ENCODE data around the gene RNF220.

The RNF220 gene

GRCh38 chr1:44641126-44642102 is 236.4 kb downstream of the RNF220 start:
- no peak for DNase-seq

DNA sequence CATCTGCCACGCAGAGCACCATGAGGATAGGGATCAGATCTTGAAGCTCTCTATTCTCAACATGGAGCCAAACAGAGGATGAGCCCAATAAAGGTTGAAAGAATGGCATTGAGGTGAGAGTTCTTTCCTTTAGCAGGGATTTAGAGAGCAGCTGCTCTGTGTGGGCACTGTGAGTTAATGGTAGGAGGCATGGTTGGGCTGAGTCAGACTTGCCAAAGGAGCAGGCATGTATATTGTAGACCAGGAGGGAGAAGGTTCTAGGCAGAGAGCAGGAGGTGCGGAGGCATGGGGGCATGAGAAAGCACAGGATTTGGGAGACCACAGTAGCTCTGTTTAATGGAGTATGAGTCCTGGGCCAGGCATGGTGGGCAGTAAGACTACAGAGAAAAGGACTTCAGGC is 237.2 kb downstream of the RNF220 start:
- DNase-seq = no peak

DNA sequence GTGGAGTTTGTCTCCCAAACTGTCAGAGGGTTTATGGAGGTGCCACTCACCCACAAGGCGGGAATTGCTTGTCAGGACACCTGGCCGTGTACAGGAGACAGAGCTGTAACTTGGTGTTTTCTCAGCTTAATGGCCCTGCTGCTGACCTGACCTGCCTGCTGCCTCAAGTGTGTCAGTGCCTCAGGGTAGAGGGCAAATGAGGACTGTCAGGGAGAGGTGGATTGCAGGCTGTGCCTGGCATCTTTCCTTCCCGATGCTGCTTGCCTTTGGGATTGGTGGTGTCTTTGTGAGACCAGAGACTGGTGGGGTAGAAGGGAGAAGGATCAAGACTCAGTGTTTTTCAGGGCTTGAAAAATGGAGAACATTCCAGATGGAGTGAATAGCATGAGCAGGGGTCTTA is 237.9 kb downstream of the RNF220 start:
- no peak for DNase-seq

- DNase-seq = no peak
Measured at GRCh38 chr1:44643721-44644334, 238.8 kb downstream of the RNF220 start.

DNA sequence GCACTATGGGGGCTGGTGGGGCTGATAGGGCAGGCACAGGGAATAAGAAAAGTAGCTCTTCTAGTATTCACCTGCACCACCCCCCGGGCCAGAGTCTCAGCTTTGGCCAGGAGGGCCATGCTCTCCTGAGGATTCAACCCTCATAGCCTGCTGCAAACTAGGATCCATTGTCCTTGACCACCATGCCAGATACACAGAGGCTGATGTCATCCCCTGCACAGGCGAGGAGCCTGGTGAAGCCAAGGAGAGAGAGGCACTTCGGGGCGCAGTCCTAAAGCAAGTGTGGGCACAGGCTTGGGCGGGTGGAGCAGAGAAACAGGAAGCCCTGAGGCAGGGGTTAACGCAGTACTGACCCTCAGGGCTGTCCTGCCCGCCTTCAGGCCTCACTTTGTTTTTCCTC is 239.8 kb downstream of the RNF220 start:
- DNase-seq = no peak

GRCh38 chr1:44645476-44646244 is 240.6 kb downstream of the RNF220 start:
- DNase-seq = no peak

DNA sequence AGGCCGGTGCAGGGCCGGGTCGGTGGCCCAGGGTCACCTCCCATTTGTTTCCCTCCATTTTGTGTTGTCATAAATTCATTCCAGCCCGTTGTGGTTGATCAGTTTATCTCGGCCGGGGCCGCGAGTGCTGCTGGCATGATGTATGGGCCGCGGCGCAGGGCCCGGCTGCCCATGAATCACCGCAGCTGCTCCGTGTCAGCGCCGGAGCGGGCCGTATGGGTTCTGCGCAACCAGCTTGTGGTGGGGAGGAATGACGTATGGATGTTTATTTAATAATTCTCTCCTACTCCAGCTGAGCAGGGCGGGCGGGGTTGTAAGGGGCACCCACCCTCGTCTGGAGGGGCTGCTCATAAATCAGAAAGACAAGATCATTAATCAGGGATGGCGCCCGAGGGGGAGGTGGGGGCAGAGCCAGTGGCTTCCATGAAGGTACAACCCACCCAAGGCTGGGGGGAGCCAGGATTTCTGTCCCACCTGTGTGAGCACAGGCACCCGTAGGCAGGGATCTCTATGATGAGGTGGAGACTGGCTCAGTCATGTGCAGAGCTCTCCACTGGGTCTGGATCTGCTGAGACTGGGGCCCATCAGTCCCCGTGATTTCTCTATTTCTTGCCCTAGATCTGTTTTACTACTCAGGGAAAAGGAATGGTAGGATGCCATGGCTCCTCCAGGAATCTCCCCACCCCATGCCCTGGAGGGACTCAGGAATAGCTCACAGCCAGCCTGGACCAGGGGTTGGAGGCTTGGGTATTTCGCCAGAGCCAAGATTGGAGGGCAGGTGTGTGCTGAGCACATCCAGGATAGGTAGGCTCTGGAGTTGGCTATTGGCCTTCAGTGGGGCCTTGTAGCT is 241.4 kb downstream of the RNF220 start:
- DNase-seq = no peak

GRCh38 chr1:44647896-44648295 is 242.8 kb downstream of the RNF220 start:
- DNase-seq = no peak

DNA sequence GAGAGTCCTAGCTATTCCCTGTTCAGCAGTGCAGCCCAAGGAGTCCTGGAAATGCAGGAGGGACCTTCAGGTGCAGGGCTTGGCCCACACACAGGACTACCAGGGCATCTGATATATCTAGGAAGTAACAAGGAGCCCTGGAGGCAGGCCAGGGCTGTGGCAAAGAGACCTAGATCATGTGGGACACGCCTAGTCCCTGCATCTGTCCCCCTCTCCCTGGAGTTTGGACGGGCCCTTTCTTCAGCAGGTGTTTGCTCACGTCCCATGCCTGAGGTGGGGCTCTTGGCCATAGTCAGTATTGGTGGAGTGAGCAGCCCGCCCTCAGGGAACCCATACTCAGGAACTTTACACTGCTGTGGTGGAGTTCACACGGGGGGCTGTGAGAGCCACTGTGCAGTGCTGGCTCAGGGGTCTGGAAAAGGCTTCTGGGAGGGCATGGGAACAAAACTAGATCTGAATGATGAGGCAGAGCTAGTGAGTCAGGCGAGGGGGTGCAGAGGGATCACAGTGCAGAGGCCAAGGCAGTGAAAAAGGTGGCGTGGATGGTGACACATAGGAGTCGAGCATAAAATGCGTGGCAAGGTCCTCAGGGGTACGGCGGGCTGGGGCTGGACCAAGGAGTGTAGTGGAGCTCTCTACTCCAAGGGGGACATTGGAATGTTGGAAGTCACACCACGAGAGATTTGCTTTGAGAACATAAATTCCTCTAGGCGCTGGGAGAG is 243.6 kb downstream of the RNF220 start:
- DNase-seq = no peak

GRCh38 chr1:44649788-44650158 is 244.7 kb downstream of the RNF220 start:
- DNase-seq = no peak

DNA sequence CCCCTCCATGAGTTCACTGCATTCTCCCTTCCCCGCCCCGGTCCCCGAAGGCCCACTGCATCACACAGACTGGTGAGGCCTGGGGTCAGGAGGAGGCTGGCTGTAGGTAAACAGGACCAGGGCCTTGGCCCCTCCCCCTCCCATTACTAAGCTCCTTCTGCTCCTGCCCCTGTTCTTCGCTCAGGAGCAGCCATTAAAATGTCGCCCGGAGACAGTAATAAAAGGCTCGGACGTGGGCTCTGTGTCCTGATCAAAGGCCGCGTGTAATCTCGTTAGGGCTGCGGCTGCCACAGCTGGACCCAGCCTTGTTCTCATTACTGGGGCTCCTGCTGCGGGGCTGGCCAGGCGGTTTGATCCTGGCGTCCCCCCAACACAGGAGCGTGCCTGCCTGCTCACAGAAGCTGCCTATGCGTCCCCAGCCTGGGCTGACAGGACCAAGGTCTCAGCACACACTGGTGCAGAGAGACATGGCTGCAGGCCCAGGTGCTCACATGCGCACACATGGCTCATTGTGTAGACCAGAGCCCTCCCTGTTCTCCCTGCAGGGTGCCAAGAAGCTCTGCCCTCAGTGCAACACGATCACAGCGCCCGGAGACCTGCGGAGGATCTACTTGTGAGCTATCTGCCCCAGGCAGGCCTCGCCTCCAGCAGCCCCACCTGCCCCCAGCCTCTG is 245.2 kb downstream of the RNF220 start:
- DNase-seq = no peak

DNA sequence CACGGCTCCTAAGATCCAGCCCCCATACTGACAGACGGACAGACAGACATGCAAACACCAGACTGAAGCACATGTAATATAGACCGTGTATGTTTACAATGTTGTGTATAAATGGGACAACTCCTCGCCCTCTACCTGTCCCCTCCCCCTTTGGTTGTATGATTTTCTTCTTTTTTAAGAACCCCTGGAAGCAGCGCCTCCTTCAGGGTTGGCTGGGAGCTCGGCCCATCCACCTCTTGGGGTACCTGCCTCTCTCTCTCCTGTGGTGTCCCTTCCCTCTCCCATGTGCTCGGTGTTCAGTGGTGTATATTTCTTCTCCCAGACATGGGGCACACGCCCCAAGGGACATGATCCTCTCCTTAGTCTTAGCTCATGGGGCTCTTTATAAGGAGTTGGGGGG is 246.0 kb downstream of the RNF220 start:
- DNase-seq = no peak

GRCh38 chr1:44652445-44653106 is 247.5 kb downstream of the RNF220 start:
- DNase-seq = peak; percentile 76 to 84 (median 82)

GRCh38 chr1:44653107-44653964 is 248.3 kb downstream of the RNF220 start:
- DNase-seq = no peak

DNA sequence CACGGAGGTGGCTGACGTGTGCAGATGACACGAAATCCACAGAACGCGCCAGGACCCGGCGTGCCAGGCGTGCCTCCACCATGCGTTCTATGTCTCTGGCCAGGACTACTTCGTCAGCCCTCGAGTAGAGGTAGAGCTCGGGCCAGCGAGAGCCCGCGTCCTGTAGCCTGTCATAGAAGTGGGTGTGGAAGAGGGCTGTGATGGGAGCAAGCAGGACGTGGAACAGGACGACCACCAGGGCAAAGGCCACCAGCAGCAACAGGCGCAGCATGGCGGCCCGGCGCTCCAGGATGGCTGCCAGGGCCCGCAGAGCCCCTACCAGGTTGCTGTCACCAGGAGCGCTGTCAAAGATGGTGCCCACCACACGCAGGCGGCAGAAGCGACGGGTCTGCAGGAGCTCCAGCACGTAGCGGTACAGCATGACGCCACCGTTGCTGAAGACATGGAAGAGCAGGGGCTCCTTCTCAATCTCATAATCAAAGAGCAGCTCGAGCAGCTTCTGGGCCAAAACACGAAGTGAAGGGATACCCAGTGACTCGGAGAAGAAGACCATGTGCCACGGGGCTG is 249.6 kb downstream of the RNF220 start:
- DNase-seq = no peak

DNA sequence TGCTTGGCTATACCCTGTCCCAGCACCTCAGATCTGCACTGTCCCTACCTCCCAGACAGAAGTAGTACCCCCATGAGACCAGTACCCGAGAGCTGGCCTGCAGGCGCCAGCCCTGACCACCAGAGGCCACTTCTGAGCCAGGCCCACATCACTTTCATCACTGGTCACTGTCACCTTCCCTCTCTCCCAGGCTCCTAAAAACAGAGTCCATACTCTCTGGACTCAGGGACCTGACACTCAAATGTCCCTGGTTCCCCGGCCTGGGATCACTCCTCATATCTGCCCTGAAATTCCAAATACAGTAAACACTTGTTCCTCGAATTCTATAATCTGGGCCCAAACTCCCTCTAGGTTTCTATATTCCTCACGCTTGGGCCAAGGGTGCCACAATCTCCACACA is 250.6 kb downstream of the RNF220 start:
- peak; percentile 41 to 55 (median 45) for DNase-seq

- DNase-seq = no peak
Measured at GRCh38 chr1:44659566-44659965, 254.5 kb downstream of the RNF220 start.

DNA sequence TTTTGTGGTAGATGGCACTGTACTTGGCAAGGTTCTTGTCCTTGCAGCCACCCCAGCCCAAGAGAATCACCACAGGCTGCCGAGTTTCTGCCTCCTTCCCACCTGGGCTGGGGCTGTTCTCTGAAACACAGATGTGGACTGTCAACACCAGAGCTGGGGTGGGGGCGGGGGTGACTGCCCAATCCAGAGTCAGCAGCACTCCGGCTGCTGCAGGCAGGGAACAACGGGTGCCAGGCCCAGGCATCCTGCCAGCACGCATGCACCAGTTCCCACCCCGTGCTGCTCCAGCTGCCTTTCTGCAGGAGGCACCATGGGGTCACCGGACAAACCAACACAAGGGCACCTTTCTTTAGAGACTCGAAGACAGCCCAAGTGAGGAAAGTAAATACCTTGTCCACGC is 255.1 kb downstream of the RNF220 start:
- DNase-seq = no peak

Data from suppressor macrophage treated with lipopolysaccharide for 1 hour (primary cell).